Body of pancreas (tissue), 4 donors: Measurements from ENCODE around the gene TDRD7. TPM values are rescaled to one million over a fixed set of nuclear protein-coding genes. Genes with fewer than 3 reads are reported as not detected.

Experiments
- ATAC-seq: fragments of 150-250 bp; one replicate; pipeline ENCODE4 v1.9.1; 2016
- DNase-seq, 4 donors: peaks; one replicate each; pipeline ENCODE4 v3.0.0-alpha.2; 2019
- H3K27ac ChIP-seq, 4 donors: fragments of 200-600 bp; sonication (generic); 1 replicate in 3 of 4; 2 replicates in 1 of 4; pipeline versions ENCODE4 v1.5.1 to v1.6.1; 2016 to 2019; ENCODE audit warnings: mild to moderate bottlenecking in 1 of 4, mixed read lengths in 1 of 4, moderate library complexity in 1 of 4
- H3K27me3 ChIP-seq, 2 donors: fragments of 200-600 bp; sonication (generic); one replicate each; pipeline ENCODE4 v1.6.0; 2016; ENCODE audit warnings: mild to moderate bottlenecking in 1 of 2
- H3K36me3 ChIP-seq, 2 donors: fragments of 200-600 bp; sonication (generic); replicated peaks in 1 of 2; 2 replicates each; pipeline ENCODE4 v1.5.1; 2016; ENCODE audit warnings: low read depth in 2 of 2; ENCODE audit not compliant: insufficient read depth in 1 of 2
- H3K4me1 ChIP-seq: fragments of 200-600 bp; sonication (generic); one replicate; pipeline ENCODE4 v1.6.0; 2016
- H3K4me3 ChIP-seq, 2 donors: fragments of 200-600 bp; sonication (generic); 1 replicate in 1 of 2; 2 replicates in 1 of 2; pipeline ENCODE4 v1.5.1; 2016 to 2019
- H3K9me3 ChIP-seq, 3 donors: fragments of 200-600 bp; sonication (generic); 1 replicate in 2 of 3; 2 replicates in 1 of 3; pipeline ENCODE4 v1.5.1; 2016
- CTCF ChIP-seq, 7 experiments: fragments of 450-650 bp in 4 of 7; fragments of 200-600 bp in 3 of 7; sonication (generic) in 3 of 7; IDR thresholded peaks; one replicate each; pipeline ENCODE4 v1.5.1; 2016 to 2019; ENCODE audit warnings: antibody characterized with exemption in 7 of 7
- POLR2A ChIP-seq, 3 donors: fragments of 450-650 bp; IDR thresholded peaks; one replicate each; pipeline ENCODE4 v1.6.1; 2016; ENCODE audit warnings: antibody characterized with exemption in 3 of 3, mild to moderate bottlenecking in 2 of 3
- WGBS, 2 donors: methylation state at CpG; one replicate each; pipeline ENCODE4 v1.1.5; 2017; 5-methylcytosine and 5-hydroxymethylcytosine counted together
- intact Hi-C: fragments of 100-400 bp; cut with DNase I; formaldehyde crosslinking; loops from one replicate; pipeline ENCODE4 v1.15.1; 2023
- total RNA-seq, 2 donors: library from RNA; depleted of rRNA; stranded (reverse); fragments of >200 nt; gene quantifications; one replicate each; pipeline ENCODE4 v1.1.0, GENCODE V29; 2016

Gene TDRD7
- total RNA-seq, 2 donors from 2014 or later, result 2.3 to 7.5 TPM

DNA sequence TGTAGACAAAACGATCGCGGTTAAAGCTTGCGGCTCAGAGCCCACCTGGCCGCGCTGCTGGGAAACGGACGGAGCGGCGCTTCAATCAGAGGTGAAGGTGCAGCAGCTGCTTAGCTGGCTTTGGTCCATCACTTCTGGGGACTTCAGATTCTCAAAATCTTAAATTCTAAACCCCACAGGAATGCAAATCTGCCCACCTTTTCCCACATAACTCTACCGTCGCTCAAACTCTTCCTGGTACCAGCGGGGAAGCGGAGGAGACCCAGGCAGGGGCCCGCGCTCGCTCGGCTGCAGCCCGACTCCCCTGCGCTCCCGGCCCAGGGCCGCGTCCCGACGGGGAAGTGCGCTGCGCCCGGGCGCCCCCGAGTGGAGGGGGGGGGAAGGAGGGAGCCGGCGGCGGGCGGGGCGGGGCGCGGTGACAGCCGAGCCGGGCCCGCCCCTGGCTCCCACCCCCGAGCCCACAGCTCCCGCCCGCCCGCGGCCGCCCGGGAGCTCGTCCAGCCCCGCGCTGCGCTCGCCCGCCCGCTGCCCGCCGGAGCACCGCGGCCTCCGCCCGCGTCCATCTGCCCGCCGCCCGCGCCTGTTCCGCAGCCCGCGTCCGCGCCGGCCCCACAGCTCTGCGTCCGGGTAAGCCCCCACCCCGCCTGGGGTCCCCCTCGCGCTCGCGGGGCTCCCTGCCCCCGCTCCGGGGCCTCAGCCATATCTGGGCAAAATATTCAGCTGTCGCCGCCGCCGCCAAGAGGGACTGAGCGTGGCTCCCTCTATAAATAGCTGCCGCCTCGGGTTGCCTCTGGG, 89.5 kb downstream of the TDRD7 start, which contains the start of gene TMOD1:
TSS of gene TMOD1 (plus strand) at position 490 of the 795 bp plus-strand sequence. CDS start 22,523 bp downstream, outside the sequence.
- ATAC-seq, result peak; percentile 88
- peak; percentile 83 to 89 (median 86) for DNase-seq
- Histone ChIP-seq H3K4me3 (peak within 1 kb of the TSS; percentile 52 to 80), H3K4me1 (peaks cover 59% of the 10 kb centered on the region), H3K27ac (peak within 1 kb of the TSS; percentile 71 to 92 (median 76)), H3K36me3 (peaks cover 0 to 2% of the 10 kb centered on the region in 2 donors), H3K9me3 (no peaks in the 10 kb centered on the region), H3K27me3 (no peaks in the 10 kb centered on the region)
- WGBS, 2 donors, result 1% methylated on average over 11 to 53 of the region's 87 CpGs
- intact Hi-C loops, result no loop called here
- TF ChIP-seq POLR2A (IDR thresholded peaks at IDR 0.05) (peak; percentile 14 to 64 (median 61)), CTCF (IDR thresholded peaks at IDR 0.05) (peak in 3 of 7 experiments; percentile 2 to 11 (median 4))

DNA sequence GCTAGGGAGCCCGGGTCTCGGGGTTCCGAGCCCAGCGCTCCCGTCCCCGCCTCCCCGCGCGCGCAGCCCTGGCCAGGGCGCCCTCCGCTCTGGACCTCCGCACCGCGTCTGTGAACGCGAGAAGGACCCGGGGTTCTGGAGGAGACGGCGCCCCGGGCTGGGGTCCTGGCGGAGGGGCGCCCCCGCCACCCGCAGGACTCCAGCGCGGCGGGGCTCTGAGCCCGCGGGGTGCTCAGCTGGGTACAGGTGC, 90.0 kb downstream of the TDRD7 start:
- intact Hi-C loops, result no loop called here
- Histone ChIP-seq H3K9me3 (no peaks in the 10 kb centered on the region), H3K27ac (peak overlapping the region; percentile 71 to 92 (median 76)), H3K4me1 (peaks cover 60% of the 10 kb centered on the region), H3K27me3 (no peaks in the 10 kb centered on the region), H3K36me3 (no peaks in the 10 kb centered on the region), H3K4me3 (peak overlapping the region; percentile 52 to 80)
- 0 to 1% methylated on average over 5 to 30 of the region's 30 CpGs for WGBS, 2 donors
- DNase-seq (no peak), ATAC-seq (peak; percentile 2)
- no peak for TF ChIP-seq CTCF (IDR thresholded peaks at IDR 0.05)
- no peak for TF ChIP-seq POLR2A (IDR thresholded peaks at IDR 0.05)

GRCh38 chr9:97502222-97502983, 90.5 kb downstream of the TDRD7 start:
- intact Hi-C loops, result no loop called here
- 2 to 12% methylated on average over 18 to 48 of the region's 49 CpGs for WGBS, 2 donors
- DNase-seq (peak; percentile 18 to 39 (median 28)), ATAC-seq (peak; percentile 2)
- TF ChIP-seq CTCF (IDR thresholded peaks at IDR 0.05) (no peak), POLR2A (IDR thresholded peaks at IDR 0.05) (no peak)
- Histone ChIP-seq H3K9me3 (no peaks in the 10 kb centered on the region), H3K4me3 (peak overlapping the region; percentile 52 to 80), H3K27ac (peak overlapping the region; percentile 71 to 92 (median 76)), H3K27me3 (no peaks in the 10 kb centered on the region), H3K4me1 (peaks cover 60% of the 10 kb centered on the region), H3K36me3 (no peaks in the 10 kb centered on the region)

DNA sequence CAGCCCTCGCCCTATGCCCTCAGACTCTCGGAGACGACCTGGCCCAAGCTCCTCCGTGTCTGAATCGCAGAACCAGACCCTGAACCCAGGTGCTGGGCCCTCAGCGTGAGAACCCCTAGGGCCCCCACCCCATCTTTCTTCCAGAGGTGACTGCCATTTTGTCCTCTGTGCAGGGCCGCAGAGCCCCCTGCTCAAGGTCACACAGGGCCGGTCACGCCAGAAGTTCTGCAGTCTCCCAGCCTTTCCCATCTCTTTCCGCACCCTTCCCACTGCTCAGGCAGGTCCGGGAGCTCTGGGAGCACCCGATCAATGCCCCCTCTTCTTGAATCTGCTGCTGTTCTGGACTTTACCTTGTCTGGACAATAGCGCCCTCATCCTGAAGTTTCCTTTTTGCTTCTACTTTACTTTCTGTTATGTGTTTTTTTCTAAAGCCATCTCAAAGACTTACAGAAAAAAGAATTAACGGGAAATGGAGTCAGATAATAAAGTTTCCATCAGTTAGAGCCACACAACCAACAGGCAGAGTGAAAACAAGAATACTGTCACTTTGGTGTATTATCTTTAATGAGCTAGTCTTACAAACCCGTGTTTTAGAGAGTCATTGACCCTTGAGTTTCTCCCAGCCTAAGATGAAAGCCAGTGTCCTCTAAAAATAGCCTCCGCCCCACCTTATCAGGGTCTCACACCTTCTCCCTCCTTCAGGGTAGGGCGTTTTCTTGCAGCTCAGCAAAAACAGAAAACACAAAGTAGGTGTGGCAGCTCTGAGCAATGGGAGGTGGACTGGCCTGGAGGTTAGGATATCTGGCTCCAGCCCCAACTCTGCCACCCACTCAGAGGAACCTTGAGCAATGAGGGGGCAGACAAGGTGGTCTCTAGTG, 91.3 kb downstream of the TDRD7 start:
- intact Hi-C loops, result no loop called here
- 35 to 40% methylated on average over 17 of the region's 17 CpGs for WGBS, 2 donors
- peaks cover 60% of the 10 kb centered on the region for H3K4me1 ChIP-seq
- peak overlapping the region in 3 of 4 donors; percentile 76 to 92 (median 77) for H3K27ac ChIP-seq
- H3K9me3 ChIP-seq, result no peaks in the 10 kb centered on the region
- H3K27me3 ChIP-seq, result no peaks in the 10 kb centered on the region
- ATAC-seq, result no peak
- TF ChIP-seq CTCF (IDR thresholded peaks at IDR 0.05) (no peak), POLR2A (IDR thresholded peaks at IDR 0.05) (no peak)
- H3K36me3 ChIP-seq, result no peaks in the 10 kb centered on the region
- H3K4me3 ChIP-seq, result peak overlapping the region in 1 of 2 donors; percentile 80
- peak in 2 of 4 donors; percentile 23 to 34 for DNase-seq
